NCI-H187 treated with DMSO at 0.1 percent for 48 hours (cell line): ENCODE measurements around the gene SVIL.
"Not testable (repeated sequence)": the region's sequence is repeated elsewhere in the genome, so short reads cannot be mapped to it uniquely, and the experiment has no call there.

Experiments
- DNase-seq: peaks from one replicate; lab custom pipeline; 2025; lab: John Stamatoyannopoulos, UW

SVIL gene

DNA sequence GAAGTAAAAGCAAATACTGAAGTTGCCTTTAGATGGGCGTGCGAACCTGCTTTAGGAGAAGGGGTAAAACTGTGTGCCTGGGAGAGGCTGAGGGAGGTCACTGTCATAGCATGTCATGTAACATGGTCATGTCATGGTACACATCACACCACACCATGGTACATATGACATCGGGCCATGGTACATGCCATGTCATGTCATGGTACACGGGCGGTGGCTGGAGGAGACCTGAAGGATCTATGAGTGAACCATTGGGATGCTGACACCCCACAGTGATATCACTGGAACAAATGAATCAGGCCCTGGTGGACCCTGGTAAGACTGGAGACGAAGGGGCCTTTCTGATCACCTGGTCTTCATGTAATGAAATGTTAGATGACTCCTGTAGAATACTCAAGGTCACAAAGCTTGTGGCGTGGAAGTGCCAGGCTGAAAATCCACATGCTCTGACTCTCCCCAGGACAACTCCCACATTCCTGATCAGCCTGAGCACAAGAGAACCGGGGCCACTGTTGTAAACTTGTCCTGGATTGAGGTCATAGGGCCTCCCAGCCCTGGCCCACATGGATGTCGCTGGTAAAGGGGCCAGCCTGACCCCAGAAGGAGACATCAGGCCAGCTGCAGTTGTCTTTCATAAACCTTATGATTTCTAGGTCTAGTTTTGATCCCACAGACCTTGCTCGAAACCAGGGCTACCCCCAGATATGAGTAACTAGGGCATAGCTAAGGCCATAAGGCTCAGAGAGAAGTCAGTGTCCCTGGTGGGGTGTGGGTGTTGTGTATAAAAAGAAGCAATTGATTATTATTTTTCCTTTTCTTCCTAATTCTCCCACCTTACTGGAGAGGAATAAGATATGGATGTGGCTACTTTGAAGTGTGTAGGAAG is 60.3 kb downstream of the SVIL start:
- not testable (repeated sequence) for DNase-seq

GRCh38 chr10:29570248-29570647 is 64.5 kb downstream of the SVIL start:
- not testable (repeated sequence) for DNase-seq

GRCh38 chr10:29569795-29570194 is 65.0 kb downstream of the SVIL start:
- no peak for DNase-seq

DNA sequence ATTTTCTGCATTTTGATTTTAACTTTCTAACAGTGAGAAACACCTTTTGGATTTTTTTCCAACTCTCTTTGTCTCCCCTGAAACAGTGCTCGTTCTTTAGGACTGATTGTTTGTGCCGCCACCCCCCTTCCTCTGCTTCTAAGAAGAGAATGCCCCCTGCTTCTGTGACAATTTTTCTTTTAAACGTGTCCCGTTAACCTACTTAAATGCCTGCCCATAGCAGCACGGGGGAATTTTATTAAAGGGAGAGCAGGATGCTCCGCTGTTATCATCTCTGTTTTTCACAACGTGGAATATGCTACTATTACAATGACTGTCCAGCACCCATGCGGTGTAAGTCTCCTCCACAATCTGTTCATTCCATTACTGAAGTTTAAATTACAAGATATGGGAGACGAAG is 67.8 kb downstream of the SVIL start:
- DNase-seq = no peak

GRCh38 chr10:29566209-29566608 is 68.6 kb downstream of the SVIL start:
- not testable (repeated sequence) for DNase-seq

DNA sequence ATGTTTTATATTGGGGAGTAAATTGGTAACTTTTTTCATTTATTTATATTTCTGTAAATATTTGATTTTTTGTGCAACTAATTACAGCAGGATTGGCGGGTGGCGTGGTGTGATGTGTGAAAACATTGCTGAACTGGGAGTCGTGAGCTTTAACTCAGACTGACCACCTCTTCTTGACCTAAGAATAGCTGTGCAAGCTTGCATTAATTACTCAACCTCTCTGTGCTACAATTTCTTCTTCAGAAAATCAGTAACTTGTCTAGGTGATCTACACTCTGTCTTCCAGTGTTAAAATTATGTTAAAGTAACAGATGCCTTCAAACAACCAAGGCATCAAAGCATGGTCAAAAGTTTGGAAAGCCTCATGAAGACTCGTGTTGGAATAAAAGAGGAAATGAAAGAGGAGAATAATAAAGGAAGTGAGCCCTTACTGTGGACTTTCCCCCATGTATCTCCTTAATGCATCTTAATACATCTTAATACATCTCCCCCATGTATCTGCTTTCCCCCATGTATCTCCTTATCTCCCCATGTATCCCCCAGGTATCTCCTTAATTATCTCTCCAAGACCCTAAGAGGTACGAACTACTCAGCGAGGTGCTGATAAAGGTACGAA is 71.2 kb downstream of the SVIL start:
- no peak for DNase-seq

GRCh38 chr10:29563006-29563405 is 71.8 kb downstream of the SVIL start:
- not testable (repeated sequence) for DNase-seq

DNA sequence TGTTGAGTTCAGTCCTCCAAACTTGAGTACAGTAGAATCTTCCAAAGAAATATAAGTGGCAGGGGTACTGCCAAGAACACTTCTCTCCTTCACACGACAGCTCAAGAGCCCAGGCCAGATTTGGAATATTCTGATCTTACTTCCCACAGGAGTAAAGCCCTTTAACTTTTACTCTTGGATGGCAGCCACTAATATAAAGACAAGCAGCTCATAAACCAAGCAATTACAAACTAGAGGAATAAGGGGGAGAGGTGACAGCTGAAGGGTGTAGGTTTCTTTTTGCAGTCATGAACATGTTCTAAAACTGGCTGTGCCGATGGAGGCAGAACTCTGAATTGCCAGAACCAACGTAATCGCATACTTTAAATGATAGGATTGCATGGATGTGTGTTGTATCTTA is 74.8 kb downstream of the SVIL start:
- no peak for DNase-seq

GRCh38 chr10:29557665-29558064 is 77.1 kb downstream of the SVIL start:
- DNase-seq = no peak

- no peak for DNase-seq
These were observed 78.9 kb downstream of the SVIL start for GRCh38 chr10:29555746-29556481.

- DNase-seq = no peak
These were observed 79.6 kb downstream of the SVIL start for GRCh38 chr10:29555091-29555745.

DNA sequence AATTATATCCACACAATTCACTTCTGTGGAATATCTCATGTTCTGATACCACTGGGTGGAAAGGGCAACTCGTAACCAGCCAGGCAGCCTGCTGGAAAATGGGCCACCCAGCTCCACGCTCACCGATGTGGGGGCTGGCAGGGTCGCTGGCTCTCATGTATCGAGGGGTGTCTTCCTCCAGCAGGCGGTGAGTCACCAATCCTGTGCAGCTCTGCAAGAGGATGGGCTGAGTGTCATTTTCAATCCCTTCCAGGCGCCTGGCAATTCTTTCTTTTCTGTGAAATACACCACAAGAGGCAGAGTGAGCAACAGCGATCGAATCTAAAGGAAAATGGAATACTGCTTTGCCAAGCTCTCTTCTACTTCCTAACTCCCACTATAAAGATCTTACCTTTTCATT is 80.1 kb downstream of the SVIL start:
- DNase-seq = no peak

GRCh38 chr10:29553544-29554250 is 81.1 kb downstream of the SVIL start:
- no peak for DNase-seq

- not testable (repeated sequence) for DNase-seq
These were observed 81.7 kb downstream of the SVIL start for GRCh38 chr10:29553116-29553515.

DNA sequence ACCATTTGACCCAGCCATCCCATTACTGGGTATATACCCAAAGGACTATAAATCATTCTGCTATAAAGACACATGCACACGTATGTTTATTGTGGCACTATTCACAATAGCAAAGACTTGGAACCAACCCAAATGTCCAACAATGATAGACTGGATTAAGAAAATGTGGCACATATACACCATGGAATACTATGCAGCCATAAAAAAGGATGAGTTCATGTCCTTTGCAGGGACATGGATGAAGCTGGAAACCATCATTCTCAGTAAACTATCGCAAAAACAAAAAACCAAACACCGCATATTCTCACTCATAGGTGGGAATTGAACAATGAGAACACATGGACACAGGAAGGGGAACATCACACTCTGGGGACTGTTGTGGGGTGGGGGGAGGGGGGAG is 85.3 kb downstream of the SVIL start:
- DNase-seq = not testable (repeated sequence)

DNA sequence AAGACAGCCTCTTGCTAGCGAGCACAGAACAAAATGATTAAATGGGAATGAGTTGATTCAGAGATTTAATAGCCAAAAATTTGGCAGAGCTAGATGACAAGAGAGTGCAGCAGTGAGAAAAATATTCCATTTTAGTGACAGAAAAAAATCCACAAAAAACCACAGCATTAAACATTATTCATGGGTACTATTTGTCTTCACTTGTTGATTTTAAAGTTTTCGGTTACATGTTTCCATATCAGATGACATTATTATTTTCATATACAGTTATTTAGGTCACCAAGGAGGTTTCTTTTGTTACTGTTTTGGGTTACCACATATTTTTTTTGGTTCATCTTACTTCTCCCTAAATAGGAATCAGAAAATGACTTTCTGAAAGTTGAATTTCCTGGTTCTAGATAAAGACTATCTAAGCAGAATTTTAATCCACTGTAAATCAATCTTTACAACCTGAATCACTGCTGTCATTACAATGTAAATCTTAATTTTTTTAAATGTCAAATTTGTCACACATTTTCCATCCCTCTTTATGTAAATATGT is 87.9 kb downstream of the SVIL start:
- no peak for DNase-seq

GRCh38 chr10:29545122-29545521 is 89.6 kb downstream of the SVIL start:
- no peak for DNase-seq

GRCh38 chr10:29543715-29544114 is 91.1 kb downstream of the SVIL start:
- DNase-seq = no peak

- DNase-seq = no peak
These were observed 92.0 kb downstream of the SVIL start for GRCh38 chr10:29542723-29543122.

- DNase-seq = no peak
These were observed 93.2 kb downstream of the SVIL start for GRCh38 chr10:29541422-29542210.

- DNase-seq = no peak
These were observed 94.8 kb downstream of the SVIL start for GRCh38 chr10:29540016-29540415.
